Stomach (tissue), 4 donors: ENCODE results near the gene GALNT17.
"Not testable (repeated sequence)": the region's sequence is repeated elsewhere in the genome, so short reads cannot be mapped to it uniquely, and the experiment has no call there.

Experiments used
- CTCF ChIP-seq, 7 experiments: fragments of 450-650 bp in 4 of 7; fragments of 200-600 bp in 3 of 7; sonication (generic) in 3 of 7; IDR thresholded peaks; one replicate each; pipeline ENCODE4 v1.5.1; 2016 to 2019; ENCODE audit warnings: antibody characterized with exemption in 7 of 7, control low read depth in 2 of 7, mild to moderate bottlenecking in 1 of 7
- EP300 ChIP-seq: sonication (generic); formaldehyde crosslinking; IDR thresholded peaks from one replicate; pipeline ENCODE4 v1.6.1; 2017; ENCODE audit warnings: antibody characterized with exemption
- POLR2A ChIP-seq, 4 donors: fragments of 450-650 bp; IDR thresholded peaks; one replicate each; pipeline ENCODE4 v1.6.1; 2016; ENCODE audit warnings: antibody characterized with exemption in 4 of 4, control low read depth in 2 of 4, mild to moderate bottlenecking in 1 of 4, moderate library complexity in 1 of 4
- POLR2AphosphoS5 ChIP-seq, 3 donors: sonication (generic); formaldehyde crosslinking; IDR thresholded peaks; one replicate each; pipeline ENCODE4 v1.6.1; 2016; ENCODE audit warnings: antibody characterized with exemption in 3 of 3

DNA sequence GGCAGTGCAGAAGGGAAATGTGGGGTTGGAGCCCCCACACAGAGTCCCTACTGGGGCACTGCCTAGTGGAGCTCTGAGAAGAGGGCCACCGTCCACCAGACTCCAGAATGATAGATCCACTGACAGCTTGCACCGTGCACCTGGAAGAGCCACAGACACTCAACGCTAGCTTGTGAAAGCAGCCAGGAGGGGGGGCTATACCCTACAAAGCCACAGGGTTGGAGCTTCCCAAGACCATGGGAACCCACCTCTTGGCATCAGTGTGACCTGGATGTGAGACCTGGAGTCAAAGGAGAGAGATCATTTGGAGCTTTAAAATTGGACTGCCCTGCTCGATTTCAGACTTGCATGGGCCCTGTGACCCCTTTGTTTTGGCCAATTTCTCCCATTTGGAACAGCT lies 80.5 kb downstream of the GALNT17 start:
- TF ChIP-seq POLR2AphosphoS5 (IDR thresholded peaks at IDR 0.05); CTCF (IDR thresholded peaks at IDR 0.05); POLR2A (IDR thresholded peaks at IDR 0.05); EP300: not testable (repeated sequence)
